A673 (cell line): Measurements from ENCODE around the gene ERVK3-1.

Experiments
- CTCF ChIP-seq: fragments of 300-800, 200-600 bp; sonication (generic); conservative IDR thresholded peaks from 2 replicates; pipeline ENCODE4 v1.5.1; 2017; ENCODE audit warnings: low read depth, mild to moderate bottlenecking, antibody characterized with exemption, low read length, moderate library complexity, mixed read lengths
- EZH2 ChIP-seq: fragments of 200-600 bp; sonication (generic); IDR thresholded peaks from 2 replicates; pipeline ENCODE4 v1.6.1; 2017; ENCODE audit warnings: borderline replicate concordance, low read depth, mild to moderate bottlenecking, mixed read lengths, antibody characterized with exemption, low read length; ENCODE audit not compliant: poor library complexity, severe bottlenecking

- TF ChIP-seq CTCF: no peak
- TF ChIP-seq EZH2: no peak
Measured at GRCh38 chr19:58345558-58345957, 40.4 kb downstream of the ERVK3-1 start.
